Kidney capillary endothelial cell (primary cell): ENCODE data around the gene SNX33.
A peak's percentile ranks its signal among the peaks of the same experiment; 100 is the strongest.
"Not testable (repeated sequence)": the region's sequence is repeated elsewhere in the genome, so short reads cannot be mapped to it uniquely, and the experiment has no call there.

Experiments used
- DNase-seq: peaks from one replicate; pipeline ENCODE4 v3.0.0-alpha.2; 2018; ENCODE audit warnings: low spot score

SNX33 gene

DNA sequence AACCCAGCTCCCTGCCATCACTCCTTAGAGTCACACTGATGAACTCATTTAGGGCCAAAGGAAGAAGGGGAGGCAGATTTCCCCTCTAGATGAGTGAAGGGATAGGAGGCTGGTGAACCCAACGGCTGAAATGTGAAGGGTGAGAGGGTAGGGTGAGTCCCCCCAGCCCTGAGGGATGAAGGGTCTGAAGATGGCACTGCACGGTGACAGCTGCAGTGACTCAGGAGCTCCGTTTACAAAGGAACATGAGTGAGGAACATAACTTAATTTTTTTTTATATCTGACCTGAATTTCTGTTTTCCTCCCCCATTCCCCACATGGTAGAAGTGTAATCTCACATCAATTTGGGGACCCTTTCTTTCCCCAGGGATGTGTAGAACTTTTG is 14.0 kb downstream of the SNX33 start:
- DNase-seq, result no peak

DNA sequence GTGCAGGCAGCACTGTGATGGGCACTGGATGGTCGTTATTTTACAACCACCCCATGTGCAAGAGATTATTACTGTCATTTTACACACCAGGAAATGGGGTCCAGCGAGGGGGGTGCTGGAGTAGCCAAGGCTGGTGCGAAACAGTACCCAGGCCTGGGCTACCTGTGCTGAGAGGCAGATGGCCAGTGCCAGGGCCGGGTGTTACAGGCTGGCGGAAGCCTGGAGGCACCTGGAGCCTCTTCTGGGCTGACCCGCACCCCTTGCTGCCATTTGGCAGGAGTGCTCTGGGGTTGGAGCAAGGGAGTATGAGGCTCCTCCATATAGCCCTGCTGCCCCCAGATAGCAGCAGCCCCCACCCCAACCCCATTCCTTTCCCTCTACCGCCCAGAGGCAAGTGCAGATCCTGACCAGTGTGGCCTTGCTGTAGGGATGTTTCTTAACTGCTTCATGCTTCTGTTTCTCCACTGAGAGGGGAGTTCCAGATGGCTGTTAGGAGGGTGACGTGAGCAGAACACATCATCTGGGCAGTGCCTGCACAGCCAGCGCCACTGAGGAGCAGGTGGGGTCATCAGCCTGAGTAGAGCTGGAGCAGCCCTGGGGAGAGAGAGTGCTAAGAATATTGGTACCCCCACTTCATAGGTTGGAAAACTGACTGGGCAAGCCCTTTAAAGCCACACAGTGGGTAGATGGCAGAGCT is 15.3 kb downstream of the SNX33 start:
- no peak for DNase-seq

DNA sequence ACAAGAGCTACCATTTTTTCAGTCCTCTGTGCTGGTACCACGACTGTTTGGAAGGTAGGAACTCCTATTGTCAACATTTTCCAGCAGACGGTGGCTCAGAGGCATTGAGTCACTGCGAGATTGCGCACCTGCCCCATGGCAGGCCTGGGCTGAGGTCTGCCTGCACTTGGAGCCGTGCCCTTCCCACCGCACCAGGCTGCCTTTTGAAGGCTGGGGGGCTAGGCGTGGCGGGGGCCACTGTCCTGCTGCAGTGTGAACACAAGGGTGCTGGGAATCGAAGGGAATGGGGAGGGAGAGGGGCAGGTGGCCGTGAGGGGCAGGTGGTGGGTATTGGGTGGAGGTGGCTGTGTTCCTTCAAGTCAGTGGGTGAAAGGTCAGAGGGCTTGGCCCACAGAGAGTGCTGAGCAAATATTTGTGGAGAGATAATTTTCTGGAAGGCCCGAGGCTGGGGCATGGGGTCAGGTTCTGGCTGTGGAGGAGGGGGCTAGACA is 16.3 kb downstream of the SNX33 start:
- DNase-seq, result no peak

DNA sequence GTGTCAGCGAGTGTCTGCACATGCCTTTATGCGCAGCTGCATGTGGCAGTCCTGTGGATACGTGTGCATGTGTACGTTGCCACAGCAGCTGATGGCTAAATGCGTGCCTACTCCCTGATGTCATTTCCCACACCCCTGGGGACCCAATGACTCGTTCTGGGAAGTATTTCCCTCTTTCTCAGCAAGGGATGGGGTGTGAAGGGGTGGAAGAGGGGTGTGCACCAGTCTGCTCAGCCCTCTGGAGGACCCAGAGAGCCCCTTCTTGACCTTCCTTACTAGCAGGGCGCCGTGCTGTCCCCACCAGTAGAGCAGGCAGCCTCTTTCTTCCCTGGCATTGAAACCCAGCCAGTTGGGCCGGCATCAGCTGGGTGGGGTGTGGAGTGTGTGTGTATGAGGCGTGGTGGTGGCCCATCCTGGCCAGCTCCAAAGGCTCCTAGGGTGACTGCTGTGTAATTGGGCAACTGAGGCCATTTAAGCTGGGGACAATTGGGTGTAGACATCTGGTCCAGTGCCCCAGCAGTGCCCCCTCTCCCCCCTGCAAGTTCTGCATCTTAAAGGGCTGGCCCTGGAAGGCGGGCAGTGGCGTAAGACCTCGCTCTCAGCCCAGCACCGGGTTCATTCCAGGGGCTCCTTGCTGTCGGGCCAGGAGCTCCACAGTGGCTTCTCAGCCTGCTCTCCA is 19.2 kb downstream of the SNX33 start:
- DNase-seq, result peak; percentile 88

DNA sequence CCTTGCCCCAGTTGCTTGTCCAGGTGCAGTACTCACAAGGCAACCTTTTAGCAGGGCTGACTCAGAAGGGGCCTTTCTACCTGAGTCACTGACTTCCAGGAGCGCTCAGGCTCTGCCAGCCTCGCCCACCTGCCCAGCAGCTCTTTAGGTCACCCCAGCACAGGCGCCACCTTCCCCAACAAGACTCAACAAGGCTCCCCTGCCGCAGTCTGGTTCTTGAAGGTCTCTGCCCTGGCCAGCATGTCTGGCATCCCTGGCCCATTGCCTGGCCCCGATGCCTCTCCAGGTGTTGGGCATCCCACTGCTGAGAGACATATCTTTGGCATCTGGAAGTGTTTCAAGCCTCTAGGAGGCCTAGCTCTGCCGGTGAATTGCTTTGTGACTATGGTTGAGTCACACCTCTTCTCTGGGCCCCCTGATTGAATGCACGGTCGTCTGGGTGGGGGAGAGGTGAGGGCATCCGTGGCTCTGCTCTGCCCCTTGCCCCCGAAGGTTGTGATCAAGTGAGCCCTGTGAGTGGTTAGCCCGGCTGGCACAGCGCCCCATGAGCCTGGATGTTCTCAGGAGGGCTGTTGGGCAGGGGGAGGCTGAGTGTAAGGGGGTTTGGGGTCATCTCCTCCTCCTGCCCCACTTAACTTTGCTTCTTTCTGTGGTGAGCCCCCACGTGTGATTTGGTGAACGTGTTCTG is 21.6 kb downstream of the SNX33 start:
- no peak for DNase-seq

DNA sequence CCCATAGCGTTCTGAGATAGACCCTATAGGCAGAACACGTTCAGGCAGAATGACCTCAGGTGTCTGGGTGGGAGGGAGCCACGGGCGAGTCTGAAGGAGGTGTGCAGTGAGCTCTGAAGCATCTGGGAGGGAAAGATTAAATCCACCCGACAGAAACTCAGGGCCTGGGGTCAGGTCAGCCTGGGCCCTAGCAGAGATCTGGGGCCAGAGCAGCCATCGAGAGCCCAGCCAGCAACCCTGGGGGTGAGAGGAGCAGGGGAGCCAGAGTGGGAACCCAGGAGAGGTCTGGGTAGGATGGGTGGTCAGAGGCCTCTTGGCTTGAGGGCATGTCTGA is 22.1 kb downstream of the SNX33 start:
- no peak for DNase-seq

DNA sequence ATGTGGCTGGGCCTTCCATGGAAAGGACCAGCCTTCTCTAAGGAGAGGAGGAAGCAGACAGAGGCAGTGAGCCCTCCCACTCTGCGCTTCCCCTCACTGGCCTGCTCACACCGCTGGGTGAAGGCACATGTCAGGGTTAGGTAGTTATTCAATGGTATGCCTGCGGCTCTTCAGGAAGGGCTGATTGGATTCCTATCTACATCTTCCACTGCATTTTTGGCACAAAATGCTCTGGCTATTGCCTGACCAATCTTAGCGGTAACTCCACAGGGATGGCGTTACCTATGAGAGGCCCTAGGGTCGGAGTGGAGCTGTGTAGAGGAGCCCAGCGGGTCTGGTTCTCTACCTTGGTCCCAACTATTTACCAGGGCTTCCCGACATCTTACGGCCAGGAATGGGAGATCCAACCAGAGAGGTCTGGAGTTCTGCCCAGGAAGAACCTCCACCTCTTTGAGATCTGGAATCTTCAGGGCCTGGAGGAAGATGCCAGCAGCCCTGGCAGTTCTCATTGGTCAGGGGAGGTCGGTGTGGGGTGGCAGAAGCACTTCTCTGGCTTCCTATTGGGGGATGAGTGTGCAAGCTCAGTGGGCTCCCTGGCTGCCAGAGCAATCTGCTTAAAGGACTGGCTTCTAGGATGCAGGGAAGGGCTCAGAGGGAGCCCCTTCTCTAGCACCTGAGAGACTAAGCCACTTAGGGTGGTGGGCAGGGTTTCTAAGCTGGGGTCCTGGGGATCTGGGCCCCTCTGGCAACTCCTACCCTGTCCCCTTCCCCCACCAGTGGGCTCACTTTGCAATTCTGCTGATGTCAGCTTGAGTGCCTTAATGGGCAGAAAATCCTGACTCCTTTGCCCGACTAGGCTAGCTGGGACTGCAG is 24.3 kb downstream of the SNX33 start:
- no peak for DNase-seq

DNA sequence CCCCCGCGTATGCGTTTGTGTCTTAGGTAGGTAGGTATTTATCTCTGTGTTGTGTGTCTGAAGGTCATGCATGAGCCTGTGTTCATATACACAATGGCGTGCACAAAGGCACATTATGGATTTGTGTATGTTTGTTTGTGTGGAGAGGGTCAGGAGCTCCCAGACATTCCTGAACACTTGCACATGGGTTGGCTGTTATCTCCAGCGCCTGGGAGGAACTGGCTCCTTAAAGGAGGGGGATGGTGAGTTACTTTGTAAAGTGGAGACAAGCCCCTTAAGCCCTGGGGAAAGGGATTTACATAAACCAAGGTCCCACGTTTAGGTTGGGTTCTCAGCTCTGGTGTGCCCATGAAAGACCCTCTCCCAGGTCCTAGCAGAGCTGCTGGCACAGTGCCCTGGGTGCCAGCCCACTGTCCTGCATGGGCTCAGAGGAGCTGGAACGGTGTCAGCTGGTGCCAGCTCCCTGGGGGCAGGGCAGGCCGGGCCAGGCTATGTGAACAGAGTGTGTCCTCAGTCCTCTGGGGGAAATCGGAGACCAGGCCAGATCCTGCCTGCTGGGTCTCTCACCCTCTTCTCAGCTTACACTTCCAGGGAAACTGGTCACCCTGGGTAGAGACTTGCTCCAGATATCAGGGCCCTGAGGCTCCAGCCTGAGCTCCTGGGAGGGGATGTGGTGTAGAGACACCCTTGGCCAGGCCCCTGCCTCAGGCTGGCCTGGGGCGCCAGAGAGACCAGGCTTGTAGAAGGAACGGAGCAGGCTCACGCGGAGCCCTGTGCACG is 25.1 kb downstream of the SNX33 start:
- no peak for DNase-seq

DNA sequence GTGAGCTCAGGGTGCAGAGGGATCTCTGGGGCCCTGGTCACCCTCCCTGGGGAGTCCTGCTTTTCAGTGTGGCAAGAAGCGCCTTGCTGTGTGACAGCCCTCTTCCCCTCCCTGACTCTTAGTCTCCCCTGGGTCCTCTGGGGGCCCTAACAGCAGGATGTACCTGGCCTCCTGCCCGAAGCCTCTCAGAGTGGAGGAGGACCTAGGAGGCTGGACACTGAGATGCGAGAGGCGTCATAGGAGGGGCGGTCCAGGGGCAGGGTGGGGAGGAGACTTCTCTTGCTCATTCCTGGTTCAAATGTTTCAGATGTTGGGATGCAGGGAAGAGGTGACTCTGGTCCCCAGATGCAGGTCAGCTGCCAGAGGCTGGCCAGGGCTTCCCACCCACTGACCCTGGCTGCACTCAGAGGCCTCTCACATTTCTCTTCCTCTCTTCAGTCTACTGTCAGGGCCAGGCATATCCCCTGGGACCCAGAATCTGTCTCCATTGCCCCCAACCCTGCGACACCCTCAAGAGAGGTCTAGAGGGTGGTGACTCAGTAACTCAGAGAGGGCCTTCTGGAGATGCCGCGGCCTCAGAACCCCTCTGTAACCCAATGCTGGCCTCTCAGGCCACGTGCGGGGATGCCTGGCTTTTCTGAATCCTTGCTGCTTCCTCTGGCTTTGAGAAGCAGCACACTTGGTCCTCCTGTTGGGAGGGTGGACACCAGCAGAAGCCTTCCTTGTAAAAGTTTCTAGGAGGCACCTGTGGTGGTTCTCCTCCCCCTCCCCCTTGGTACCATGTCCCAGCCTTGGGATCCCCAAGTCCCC is 25.9 kb downstream of the SNX33 start:
- no peak for DNase-seq

DNA sequence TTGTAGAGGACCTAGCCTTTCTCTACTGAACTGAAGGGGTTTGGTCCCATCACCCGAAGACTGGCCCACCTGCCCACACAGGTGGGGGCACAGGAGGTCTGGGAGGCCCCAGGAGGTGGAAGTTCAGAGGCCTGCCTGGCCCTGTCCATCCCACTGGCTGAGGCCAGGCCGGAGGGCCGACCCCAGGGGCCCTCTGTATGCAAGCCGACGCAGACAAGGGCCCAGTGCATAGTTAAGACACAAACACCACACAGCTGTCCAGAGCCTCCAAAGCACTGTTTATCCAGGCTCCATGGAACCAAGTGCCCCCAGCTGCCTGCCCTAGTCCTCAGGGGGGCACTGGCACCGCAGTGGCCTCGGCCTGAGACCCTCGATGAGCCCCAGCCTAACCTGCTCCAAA is 26.7 kb downstream of the SNX33 start:
- no peak for DNase-seq

DNA sequence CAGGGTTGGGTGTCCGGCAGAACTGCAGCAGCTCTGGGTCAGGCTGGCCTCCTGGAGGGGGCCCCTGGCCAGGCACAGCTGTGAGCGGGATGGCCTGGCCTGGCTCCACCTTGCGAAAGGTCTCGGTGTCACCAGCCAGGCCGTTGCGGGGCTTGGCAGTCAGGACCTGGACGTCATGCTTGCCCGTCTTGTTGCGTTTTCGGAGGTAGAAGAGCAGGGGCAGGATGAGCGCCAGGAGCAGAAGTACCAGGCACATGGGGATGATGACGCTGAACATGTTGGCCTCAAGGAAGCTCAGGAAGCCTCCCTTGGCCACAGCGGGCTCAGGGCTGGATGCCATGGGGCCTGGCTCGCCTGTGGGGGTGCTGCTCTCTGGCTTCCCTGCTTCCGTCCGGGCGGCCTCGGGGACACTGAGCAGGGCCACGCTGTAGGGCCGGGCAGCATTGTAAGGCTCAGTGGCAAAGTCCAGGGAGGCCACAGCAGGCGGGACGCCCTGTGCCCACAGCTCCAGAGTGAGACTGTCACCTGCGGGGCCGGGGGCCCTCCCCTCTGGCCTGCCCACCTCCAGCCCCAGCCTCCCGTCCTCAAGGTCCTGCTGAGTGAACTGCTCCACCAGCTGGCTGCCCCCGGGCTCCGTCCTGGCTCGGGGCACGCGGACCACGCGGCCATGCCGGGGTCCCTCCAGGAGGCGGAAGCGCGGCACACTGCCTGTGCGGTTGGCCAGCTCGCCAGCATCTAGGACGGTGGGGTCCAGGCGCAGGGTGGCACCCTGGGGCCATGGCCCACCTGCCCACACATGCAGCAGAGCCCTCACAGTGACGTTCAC is 28.1 kb downstream of the SNX33 start:
- DNase-seq, result no peak

DNA sequence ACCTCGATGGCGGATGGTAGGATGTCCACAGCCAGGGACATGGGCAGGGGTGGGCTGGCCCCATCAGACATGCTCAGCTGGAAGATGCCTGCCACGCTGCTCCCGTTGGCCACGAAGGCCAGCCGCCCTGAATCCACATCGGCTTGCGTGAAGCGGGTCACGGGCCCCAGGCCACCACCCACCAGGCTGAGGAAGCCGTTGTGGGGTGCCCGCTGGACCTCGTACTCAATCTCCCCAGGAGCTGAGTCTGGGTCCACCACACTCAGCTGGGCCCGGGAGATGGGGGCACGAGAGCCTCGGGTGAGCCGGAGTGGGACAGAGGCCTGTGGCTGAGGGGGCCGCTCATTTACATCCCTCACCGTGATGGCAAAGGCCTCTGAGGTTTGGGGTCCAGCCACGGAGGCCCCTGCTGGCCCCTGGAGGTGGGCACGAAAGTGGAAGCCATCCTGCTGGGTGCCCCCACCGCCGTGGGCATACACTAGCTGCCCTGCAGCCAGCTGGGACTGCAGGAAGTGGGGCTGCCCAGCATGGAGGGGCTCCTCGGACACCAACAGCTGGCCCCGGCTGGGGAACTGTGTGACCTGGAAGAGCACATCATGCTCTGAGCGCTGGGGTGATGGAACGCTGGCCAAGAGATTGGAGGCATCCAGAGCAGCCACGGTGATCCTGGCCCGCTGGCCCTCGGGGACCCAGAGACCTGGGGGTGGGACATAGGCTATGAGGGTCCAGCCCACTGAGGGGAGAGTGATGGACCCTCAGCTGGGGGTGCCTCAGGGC is 29.2 kb downstream of the SNX33 start:
- no peak for DNase-seq

DNA sequence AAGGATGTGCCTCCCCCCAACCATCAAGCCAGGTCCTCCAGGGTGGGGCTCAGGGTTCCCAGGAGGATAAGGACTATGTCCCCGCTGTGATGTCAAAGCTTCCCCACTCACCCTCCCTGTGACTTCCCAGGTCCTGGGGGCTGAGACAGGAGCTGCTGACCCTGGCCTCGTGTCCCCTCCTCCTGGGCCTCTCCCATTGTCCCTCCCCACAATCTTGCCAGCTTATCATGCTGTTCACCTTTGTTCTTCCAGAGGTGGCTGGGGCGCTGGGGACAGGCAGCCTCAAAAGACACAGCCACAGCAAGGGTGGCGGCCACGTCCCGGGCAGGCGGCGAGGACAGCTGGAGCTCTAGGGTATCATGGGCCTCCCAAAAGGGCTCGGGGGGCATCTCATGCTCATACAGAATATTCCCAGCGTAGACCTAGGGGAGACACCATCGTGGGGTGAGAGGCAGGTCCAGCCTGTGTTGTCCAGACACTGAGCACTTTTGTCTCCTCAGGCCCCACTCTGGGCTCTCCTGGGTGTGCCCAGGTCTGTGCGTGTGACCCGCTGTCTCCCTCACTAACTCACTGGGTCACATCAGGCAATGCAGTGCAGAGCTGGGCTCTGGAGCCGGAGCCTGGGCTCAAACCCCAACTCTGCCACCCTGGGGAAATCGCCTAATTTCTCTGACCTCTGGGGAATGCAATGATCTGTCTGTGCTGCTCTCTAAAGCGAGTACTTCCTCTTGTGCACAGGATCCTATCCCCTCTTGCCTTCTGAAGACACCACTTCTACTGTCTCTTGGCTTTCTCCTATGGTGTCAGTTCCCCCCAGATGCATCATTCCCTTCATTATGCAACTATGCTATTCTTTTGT is 30.0 kb downstream of the SNX33 start:
- DNase-seq, result no peak

DNA sequence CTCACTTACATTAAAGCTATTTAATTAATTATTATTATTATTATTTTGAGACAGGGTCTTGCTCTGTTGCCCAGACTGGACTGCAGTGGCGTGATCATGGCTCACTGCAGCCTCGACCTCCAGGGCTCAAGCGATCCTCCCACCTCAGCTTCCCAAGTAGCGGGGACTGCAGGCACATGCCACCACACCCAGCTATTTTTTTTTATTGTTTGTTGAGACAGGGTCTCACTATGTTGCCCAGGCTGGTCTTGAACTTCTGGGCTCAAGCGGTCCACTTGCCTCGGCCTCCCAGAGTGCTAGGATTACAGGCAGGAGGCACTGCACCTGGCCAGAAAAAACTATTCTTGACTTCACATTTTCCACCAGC is 30.6 kb downstream of the SNX33 start:
- DNase-seq, result not testable (repeated sequence)

DNA sequence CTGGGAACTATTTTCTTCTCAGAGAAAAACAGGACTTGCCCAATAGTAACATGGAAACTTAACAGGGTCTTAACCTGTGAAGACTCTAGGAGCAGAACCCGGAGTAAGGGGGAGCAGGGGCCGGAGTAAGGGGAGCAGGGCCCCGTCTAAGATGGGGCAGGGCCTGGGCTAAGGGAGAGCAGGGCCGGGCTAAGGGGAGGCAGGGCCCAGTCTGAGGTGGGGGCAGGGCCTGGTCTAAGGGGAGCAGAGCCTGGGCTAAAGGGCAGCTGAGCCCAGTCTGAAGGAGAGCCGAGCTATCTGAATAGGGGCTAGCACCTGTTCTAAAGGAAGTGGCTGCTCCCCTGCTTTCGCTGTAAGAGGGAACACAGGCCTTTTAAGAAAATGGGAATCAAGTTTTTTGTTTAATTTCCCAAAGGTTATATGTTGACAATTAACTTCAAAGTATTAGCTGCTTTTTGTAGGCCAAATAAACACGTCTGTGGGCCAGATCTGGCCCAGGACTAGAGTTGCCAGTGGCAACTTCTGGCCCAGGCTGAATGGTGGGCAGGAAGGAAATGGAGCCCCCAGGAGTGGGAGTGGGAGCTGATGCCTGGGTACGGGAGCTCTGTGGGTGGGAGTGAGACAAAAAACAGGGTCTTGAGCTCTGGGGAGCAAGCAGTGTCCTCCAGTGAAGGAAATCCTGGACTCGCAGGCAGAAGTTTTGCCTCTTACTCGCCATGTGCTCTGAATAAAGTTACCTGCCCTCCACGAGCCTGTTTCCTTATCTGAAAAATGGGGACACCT is 32.5 kb downstream of the SNX33 start:
- no peak for DNase-seq

DNA sequence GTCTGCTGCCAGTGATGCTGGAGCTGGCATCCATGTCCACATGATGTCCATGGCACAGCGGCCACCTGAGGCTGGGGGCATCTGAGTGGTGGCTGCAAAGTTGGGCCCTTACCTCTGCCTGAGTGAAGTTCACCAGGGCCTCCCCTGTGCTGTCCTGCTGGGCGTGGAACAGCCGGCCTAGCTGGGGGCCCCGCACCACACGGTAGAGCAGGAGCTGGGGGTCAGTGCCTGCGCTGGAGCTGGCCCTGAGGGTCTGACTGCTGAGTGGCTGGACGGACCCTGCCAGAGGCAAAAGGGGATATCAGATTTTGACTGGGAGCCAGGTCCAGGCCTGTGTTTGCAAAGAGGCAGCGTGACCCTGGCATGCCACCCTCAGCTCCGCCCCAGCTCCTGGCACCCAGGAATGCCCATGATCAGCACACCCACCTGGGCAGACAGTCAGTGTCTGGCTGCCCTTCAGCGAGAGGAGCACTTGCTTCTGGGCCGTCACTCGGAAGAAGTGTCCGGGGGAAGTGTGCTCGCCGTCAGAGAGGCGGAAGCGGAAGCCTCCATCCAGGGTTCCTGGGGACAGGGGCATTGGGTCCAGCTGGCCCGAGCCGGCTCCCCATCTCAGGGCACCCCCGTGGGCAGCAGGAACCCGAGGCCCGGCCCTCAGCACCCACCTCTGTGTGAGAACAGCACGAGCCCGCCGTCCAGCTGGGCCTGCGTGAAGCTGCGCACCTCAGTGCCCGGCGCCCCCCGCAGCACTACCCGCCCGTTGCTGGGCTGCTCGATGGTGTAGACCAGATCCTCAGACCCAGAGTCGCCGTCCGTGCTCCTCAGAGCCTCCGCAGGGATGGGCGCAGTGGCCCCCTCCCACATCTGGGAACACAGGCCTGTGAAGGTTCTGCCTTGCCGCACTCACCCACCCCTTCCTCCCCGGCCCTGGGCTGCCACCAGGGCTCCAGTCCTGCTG is 34.7 kb downstream of the SNX33 start:
- no peak for DNase-seq
